ENCODE measurements around the gene DVL3. TPM values are rescaled to one million over a fixed set of nuclear protein-coding genes. Genes with fewer than 3 reads are reported as not detected.

The DVL3 gene
- total and polyA plus RNA-seq, 2 experiments from 2014 or later, result 25.6 to 55.5 TPM

DNA sequence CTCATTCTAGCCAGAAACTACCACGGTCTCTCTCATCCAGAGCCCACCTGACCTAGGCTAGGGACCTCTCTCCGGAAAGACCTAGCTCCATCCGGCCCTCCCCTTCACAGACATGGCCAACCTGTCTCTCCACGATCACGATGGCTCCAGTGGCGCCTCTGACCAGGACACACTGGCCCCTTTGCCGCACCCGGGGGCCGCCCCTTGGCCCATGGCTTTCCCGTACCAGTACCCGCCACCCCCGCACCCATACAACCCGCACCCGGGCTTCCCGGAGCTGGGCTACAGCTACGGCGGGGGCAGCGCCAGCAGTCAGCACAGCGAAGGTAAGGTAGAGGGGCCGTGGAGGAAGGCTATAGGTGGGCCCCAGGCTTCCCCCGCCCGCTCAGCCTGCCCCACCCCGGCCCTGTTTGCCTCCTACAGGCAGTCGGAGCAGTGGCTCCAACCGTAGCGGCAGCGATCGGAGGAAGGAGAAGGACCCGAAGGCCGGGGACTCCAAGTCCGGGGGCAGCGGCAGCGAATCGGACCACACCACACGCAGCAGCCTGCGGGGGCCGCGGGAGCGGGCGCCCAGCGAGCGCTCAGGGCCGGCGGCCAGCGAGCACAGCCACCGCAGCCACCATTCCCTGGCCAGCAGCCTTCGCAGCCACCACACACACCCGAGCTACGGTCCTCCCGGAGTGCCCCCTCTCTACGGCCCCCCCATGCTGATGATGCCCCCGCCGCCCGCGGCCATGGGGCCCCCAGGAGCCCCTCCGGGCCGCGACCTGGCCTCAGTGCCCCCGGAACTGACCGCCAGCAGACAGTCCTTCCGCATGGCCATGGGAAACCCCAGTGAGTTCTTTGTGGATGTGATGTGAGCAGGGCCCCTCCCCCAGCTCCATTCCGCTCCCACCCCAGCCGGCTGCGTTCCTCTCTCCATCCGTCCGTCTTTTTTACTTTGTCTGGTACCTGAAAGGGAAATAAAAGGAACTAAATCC, 15.0 kb downstream of the DVL3 start:
- Mint-ChIP-seq H3K9me3 (no peaks in the 10 kb centered on the region), H3K27me3 (ENCODE audit: insufficient read depth, low read depth, poor library complexity) (peaks cover 8% of the 10 kb centered on the region), H3K36me3 (ENCODE audit: low read depth) (peaks cover 49% of the 10 kb centered on the region), H3K27ac (no peak overlapping the region; the same call in 1 of the 2 replicates), H3K4me3 (no peak overlapping the region), H3K4me1 (peaks cover 13% of the 10 kb centered on the region; the same call in 2 of the 3 replicates)
- DNase-seq (ENCODE audit: low spot score) (peak; percentile 36), ATAC-seq (no peak)
- TF ChIP-seq ZNF114 (CRISPR knock-in tag; IDR thresholded peaks at IDR 0.05) (no peak), EZH2 (IDR thresholded peaks at IDR 0.05; ENCODE audit: low read depth, unreplicated experiment) (no peak), STAT1 (IDR thresholded peaks at IDR 0.05; ENCODE audit: unreplicated experiment) (no peak), NANOG (IDR thresholded peaks at IDR 0.05; ENCODE audit: borderline replicate concordance) (no peak), ZNF331 (CRISPR knock-in tag; IDR thresholded peaks at IDR 0.05; ENCODE audit: low read depth) (no peak), CREB1 (CRISPR knock-in tag; IDR thresholded peaks at IDR 0.05; ENCODE audit: low read depth) (no peak)
- TF ChIP-seq, protein P1, sequence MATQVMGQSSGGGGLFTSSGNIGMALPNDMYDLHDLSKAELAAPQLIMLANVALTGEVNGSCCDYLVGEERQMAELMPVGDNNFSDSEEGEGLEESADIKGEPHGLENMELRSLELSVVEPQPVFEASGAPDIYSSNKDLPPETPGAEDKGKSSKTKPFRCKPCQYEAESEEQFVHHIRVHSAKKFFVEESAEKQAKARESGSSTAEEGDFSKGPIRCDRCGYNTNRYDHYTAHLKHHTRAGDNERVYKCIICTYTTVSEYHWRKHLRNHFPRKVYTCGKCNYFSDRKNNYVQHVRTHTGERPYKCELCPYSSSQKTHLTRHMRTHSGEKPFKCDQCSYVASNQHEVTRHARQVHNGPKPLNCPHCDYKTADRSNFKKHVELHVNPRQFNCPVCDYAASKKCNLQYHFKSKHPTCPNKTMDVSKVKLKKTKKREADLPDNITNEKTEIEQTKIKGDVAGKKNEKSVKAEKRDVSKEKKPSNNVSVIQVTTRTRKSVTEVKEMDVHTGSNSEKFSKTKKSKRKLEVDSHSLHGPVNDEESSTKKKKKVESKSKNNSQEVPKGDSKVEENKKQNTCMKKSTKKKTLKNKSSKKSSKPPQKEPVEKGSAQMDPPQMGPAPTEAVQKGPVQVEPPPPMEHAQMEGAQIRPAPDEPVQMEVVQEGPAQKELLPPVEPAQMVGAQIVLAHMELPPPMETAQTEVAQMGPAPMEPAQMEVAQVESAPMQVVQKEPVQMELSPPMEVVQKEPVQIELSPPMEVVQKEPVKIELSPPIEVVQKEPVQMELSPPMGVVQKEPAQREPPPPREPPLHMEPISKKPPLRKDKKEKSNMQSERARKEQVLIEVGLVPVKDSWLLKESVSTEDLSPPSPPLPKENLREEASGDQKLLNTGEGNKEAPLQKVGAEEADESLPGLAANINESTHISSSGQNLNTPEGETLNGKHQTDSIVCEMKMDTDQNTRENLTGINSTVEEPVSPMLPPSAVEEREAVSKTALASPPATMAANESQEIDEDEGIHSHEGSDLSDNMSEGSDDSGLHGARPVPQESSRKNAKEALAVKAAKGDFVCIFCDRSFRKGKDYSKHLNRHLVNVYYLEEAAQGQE (IDR thresholded peaks at IDR 0.05; ENCODE audit: unreplicated experiment), result no peak
- TF ChIP-seq, protein P2, sequence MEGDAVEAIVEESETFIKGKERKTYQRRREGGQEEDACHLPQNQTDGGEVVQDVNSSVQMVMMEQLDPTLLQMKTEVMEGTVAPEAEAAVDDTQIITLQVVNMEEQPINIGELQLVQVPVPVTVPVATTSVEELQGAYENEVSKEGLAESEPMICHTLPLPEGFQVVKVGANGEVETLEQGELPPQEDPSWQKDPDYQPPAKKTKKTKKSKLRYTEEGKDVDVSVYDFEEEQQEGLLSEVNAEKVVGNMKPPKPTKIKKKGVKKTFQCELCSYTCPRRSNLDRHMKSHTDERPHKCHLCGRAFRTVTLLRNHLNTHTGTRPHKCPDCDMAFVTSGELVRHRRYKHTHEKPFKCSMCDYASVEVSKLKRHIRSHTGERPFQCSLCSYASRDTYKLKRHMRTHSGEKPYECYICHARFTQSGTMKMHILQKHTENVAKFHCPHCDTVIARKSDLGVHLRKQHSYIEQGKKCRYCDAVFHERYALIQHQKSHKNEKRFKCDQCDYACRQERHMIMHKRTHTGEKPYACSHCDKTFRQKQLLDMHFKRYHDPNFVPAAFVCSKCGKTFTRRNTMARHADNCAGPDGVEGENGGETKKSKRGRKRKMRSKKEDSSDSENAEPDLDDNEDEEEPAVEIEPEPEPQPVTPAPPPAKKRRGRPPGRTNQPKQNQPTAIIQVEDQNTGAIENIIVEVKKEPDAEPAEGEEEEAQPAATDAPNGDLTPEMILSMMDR (conservative IDR thresholded peaks at IDR 0.05; ENCODE audit: low read depth in 2 of 2), result no peak
- 0 out of 2 replicates have a peak, but pooled peaks cover 5% of the 10 kb centered on the region for H3K36me3 ChIP-seq (ENCODE audit: insufficient read depth)
- H3F3A ChIP-seq (replicated peaks; ENCODE audit: low read depth), result no peaks in the 10 kb centered on the region
- no peak overlapping the region for H3K27ac ChIP-seq (ENCODE audit: low read depth)
- H4K20me1 ChIP-seq (replicated peaks; ENCODE audit: insufficient read depth), result peaks cover 7% of the 10 kb centered on the region
- no peaks in the 10 kb centered on the region for H3K27me3 ChIP-seq (ENCODE audit: insufficient read depth)
- H2AFZ ChIP-seq, result no peak overlapping the region
- H3K79me2 ChIP-seq (replicated peaks; ENCODE audit: insufficient read depth), result peaks cover 3% of the 10 kb centered on the region
- no peak overlapping the region for H3K4me2 ChIP-seq
- H3K9me2 ChIP-seq (ENCODE audit: insufficient read depth), result no peaks in the 10 kb centered on the region
- no peaks in the 10 kb centered on the region for H3K4me1 ChIP-seq (ENCODE audit: insufficient read depth)
- no peak overlapping the region for H3K4me3 ChIP-seq

GRCh38 chr3:184171562-184171961, 16.4 kb downstream of the DVL3 start:
- Histone ChIP-seq H3K4me3 (no peak overlapping the region), H2AFZ (no peak overlapping the region), H3K36me3 (ENCODE audit: insufficient read depth) (no peaks in the 10 kb centered on the region), H3K4me1 (ENCODE audit: insufficient read depth) (peaks cover 8% of the 10 kb centered on the region), H3K9me2 (ENCODE audit: insufficient read depth) (no peaks in the 10 kb centered on the region), H3K4me2 (no peak overlapping the region), H3K27ac (ENCODE audit: low read depth) (no peak overlapping the region), H3K27me3 (ENCODE audit: insufficient read depth) (no peaks in the 10 kb centered on the region), H3F3A (replicated peaks; ENCODE audit: low read depth) (0 out of 2 replicates have a peak, but pooled peaks cover 4% of the 10 kb centered on the region), H4K20me1 (replicated peaks; ENCODE audit: insufficient read depth) (0 out of 2 replicates have a peak, but pooled peaks cover 4% of the 10 kb centered on the region), H3K79me2 (replicated peaks; ENCODE audit: insufficient read depth) (peaks cover 14% of the 10 kb centered on the region)
- H3K27me3 Mint-ChIP-seq (ENCODE audit: insufficient read depth, low read depth, poor library complexity), result peaks cover 5% of the 10 kb centered on the region
- no peaks in the 10 kb centered on the region for H3K9me3 Mint-ChIP-seq
- peaks cover 21% of the 10 kb centered on the region for H3K4me1 Mint-ChIP-seq
- H3K36me3 Mint-ChIP-seq (ENCODE audit: low read depth), result peaks cover 35% of the 10 kb centered on the region
- no peak overlapping the region; the same call in 1 of the 2 replicates for H3K27ac Mint-ChIP-seq
- ATAC-seq (no peak), DNase-seq (ENCODE audit: low spot score) (no peak)
- H3K4me3 Mint-ChIP-seq, result no peak overlapping the region
- no peak for TF ChIP-seq ZNF331 (CRISPR knock-in tag; IDR thresholded peaks at IDR 0.05; ENCODE audit: low read depth)
- no peak for TF ChIP-seq EZH2 (IDR thresholded peaks at IDR 0.05; ENCODE audit: low read depth, unreplicated experiment)
- TF ChIP-seq, protein P3, sequence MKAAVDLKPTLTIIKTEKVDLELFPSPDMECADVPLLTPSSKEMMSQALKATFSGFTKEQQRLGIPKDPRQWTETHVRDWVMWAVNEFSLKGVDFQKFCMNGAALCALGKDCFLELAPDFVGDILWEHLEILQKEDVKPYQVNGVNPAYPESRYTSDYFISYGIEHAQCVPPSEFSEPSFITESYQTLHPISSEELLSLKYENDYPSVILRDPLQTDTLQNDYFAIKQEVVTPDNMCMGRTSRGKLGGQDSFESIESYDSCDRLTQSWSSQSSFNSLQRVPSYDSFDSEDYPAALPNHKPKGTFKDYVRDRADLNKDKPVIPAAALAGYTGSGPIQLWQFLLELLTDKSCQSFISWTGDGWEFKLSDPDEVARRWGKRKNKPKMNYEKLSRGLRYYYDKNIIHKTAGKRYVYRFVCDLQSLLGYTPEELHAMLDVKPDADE (IDR thresholded peaks at IDR 0.05), result no peak
- no peak for TF ChIP-seq JUNB (IDR thresholded peaks at IDR 0.05; ENCODE audit: unreplicated experiment)
- TF ChIP-seq EZH2phosphoT487 (IDR thresholded peaks at IDR 0.05; ENCODE audit: unreplicated experiment), result no peak
